H1 (cell line): Measurements from ENCODE around the gene OR10V1.

Experiments used
- BACH1 ChIP-seq: IDR thresholded peaks from 2 replicates; pipeline ENCODE4 v1.6.1; 2012; ENCODE audit warnings: low read length, improper control_type of control experiment
- CTCF ChIP-seq, 3 experiments: IDR thresholded peaks; 1 replicate in 2 of 3; 2 replicates in 1 of 3; pipeline versions ENCODE4 v1.5.1 to v1.6.1; 2011; ENCODE audit warnings: low read length in 3 of 3, mild to moderate bottlenecking in 3 of 3, inconsistent platforms in 2 of 3, low read depth in 1 of 3, moderate library complexity in 1 of 3; ENCODE audit not compliant: insufficient read depth in 1 of 3; ENCODE audit errors: control extremely low read depth in 1 of 3
- EP300 ChIP-seq, 2 experiments: IDR thresholded peaks; 1 replicate in 1 of 2; 2 replicates in 1 of 2; pipeline ENCODE4 v1.6.1; 2011 to 2012; ENCODE audit warnings: low read depth in 2 of 2, low read length in 2 of 2, mild to moderate bottlenecking in 2 of 2, borderline replicate concordance in 1 of 2, inconsistent platforms in 1 of 2, moderate library complexity in 1 of 2
- EZH2 ChIP-seq: fragments of 200-600 bp; sonication (generic); IDR thresholded peaks from 2 replicates; pipeline ENCODE4 v1.7.1; 2012; ENCODE audit warnings: low read depth, mild to moderate bottlenecking, moderate library complexity, low read length, inconsistent platforms; ENCODE audit not compliant: severe bottlenecking
- MAFK ChIP-seq: IDR thresholded peaks from 2 replicates; pipeline ENCODE4 v1.6.1; 2012; ENCODE audit warnings: low read depth, mild to moderate bottlenecking, improper control_type of control experiment, low read length
- POLR2A ChIP-seq, 2 experiments: IDR thresholded peaks; 1 replicate in 1 of 2; 2 replicates in 1 of 2; pipeline ENCODE4 v1.6.1; 2011; ENCODE audit warnings: low read depth in 2 of 2, low read length in 2 of 2, mild to moderate bottlenecking in 2 of 2; ENCODE audit errors: control extremely low read depth in 1 of 2
- POLR2AphosphoS5 ChIP-seq: IDR thresholded peaks from 2 replicates; pipeline ENCODE4 v1.6.1; 2011; ENCODE audit warnings: low read depth, low read length
- RNF2 ChIP-seq: fragments of 200-900, 300-1000 bp; sonication (generic); IDR thresholded peaks from 2 replicates; pipeline ENCODE4 v1.7.1; 2016; ENCODE audit warnings: borderline replicate concordance, low read depth, mild to moderate bottlenecking, antibody characterized with exemption, low read length; ENCODE audit not compliant: poor library complexity, severe bottlenecking; ENCODE audit errors: missing control alignments
- SIN3A ChIP-seq, 2 experiments: IDR thresholded peaks in 1 of 2; conservative IDR thresholded peaks in 1 of 2; 2 replicates each; pipeline ENCODE4 v1.6.1; 2011 to 2012; ENCODE audit warnings: low read length in 2 of 2, improper control_type of control experiment in 1 of 2, low read depth in 1 of 2, mild to moderate bottlenecking in 1 of 2
- SP1 ChIP-seq: IDR thresholded peaks from 2 replicates; pipeline ENCODE4 v1.6.1; 2011; ENCODE audit warnings: low read depth, low read length
- TAF1 ChIP-seq: IDR thresholded peaks from 2 replicates; pipeline ENCODE4 v1.6.1; 2011; ENCODE audit warnings: mild to moderate bottlenecking, low read depth, low read length
- TCF12 ChIP-seq: IDR thresholded peaks from 2 replicates; pipeline ENCODE4 v1.6.1; 2011; ENCODE audit warnings: low read depth, mild to moderate bottlenecking, low read length
- YY1 ChIP-seq: IDR thresholded peaks from 2 replicates; pipeline ENCODE4 v1.6.1; 2011; ENCODE audit warnings: low read depth, mild to moderate bottlenecking, low read length
- TF ChIP-seq, protein P1 (sequence below): IDR thresholded peaks from 2 replicates; pipeline ENCODE4 v1.6.1; 2012; ENCODE audit warnings: inconsistent platforms

DNA sequence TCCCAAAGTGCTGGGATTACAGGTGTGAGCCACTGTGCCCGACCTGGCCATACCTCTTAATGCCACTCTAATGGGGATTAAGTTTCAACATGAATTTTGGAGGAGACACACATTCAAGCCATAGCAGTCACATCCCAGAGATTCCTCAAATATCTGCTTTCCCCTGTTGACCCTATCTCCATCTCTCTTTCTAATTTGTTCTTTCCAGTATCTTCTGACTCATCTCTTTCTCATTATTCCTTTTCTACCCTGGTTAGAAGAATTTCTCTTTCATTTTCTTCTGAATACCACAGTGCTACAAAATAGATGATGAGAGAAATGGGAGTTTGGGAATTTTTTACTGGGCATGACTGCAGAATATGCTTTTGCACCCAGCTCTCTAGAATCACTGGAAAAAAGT lies 5.1 kb downstream of the OR10V1 start:
- TF ChIP-seq CTCF (IDR thresholded peaks at IDR 0.05; ENCODE audit: control extremely low read depth in 1 of 3, insufficient read depth in 1 of 3, low read depth in 1 of 3, low read length in 3 of 3) (no peak), BACH1 (no peak), TCF12 (no peak), EZH2 (no peak), SIN3A (conservative IDR thresholded peaks at IDR 0.05 in 1 of 2, IDR thresholded peaks at IDR 0.05 in 1 of 2; ENCODE audit: low read depth in 1 of 2, low read length in 2 of 2) (no peak), TAF1 (no peak), YY1 (no peak), RNF2 (no peak), MAFK (no peak), SP1 (no peak), POLR2AphosphoS5 (no peak), POLR2A (IDR thresholded peaks at IDR 0.05; ENCODE audit: control extremely low read depth in 1 of 2, low read depth in 2 of 2, low read length in 2 of 2) (no peak), EP300 (IDR thresholded peaks at IDR 0.05; ENCODE audit: borderline replicate concordance in 1 of 2, low read depth in 2 of 2, low read length in 2 of 2) (no peak)
- TF ChIP-seq, protein P1, sequence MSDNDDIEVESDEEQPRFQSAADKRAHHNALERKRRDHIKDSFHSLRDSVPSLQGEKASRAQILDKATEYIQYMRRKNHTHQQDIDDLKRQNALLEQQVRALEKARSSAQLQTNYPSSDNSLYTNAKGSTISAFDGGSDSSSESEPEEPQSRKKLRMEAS, result no peak
